Calu3 (cell line): ENCODE measurements around the gene BRD3OS. TPM values are rescaled to one million over a fixed set of nuclear protein-coding genes. Genes with fewer than 3 reads are reported as not detected.

Experiments used
- BruUV-seq: library from RNA; stranded (reverse); fragments of 400-500 nt; replicated peaks from 2 replicates; lab custom pipeline; 2021; lab: Mats Ljungman, UMichigan
- CTCF ChIA-PET: fragments of 300-600 bp; sonication (Branson Sonifier 250); formaldehyde crosslinking; loops from one replicate; lab custom pipeline; 2022; ENCODE audit warnings: antibody characterized with exemption; lab: Charles Lee
- DNase-seq: peaks from one replicate; pipeline ENCODE4 v3.0.0; 2022
- H3K27ac Mint-ChIP-seq: one replicate; pipeline ENCODE4 v1.8.0; 2022; ENCODE audit warnings: mixed read lengths; ENCODE audit not compliant: unreplicated experiment
- H3K27me3 Mint-ChIP-seq: one replicate; pipeline ENCODE4 v1.8.0; 2022; ENCODE audit warnings: mixed read lengths; ENCODE audit not compliant: unreplicated experiment
- H3K36me3 Mint-ChIP-seq: one replicate; pipeline ENCODE4 v1.8.0; 2022; ENCODE audit warnings: mild to moderate bottlenecking, moderate library complexity, mixed read lengths; ENCODE audit not compliant: insufficient read depth, unreplicated experiment
- H3K4me1 Mint-ChIP-seq: one replicate; pipeline ENCODE4 v1.8.0; 2022; ENCODE audit warnings: mild to moderate bottlenecking, low read depth, mixed read lengths; ENCODE audit not compliant: unreplicated experiment
- H3K4me3 Mint-ChIP-seq: one replicate; pipeline ENCODE4 v1.8.0; 2022; ENCODE audit warnings: mild to moderate bottlenecking, low read depth, moderate library complexity, mixed read lengths; ENCODE audit not compliant: unreplicated experiment
- H3K9me3 Mint-ChIP-seq: one replicate; pipeline ENCODE4 v1.8.0; 2022; ENCODE audit warnings: low read depth, mixed read lengths; ENCODE audit not compliant: unreplicated experiment
- intact Hi-C: fragments of 100-400 bp; cut with micrococcal nuclease; formaldehyde crosslinking; loops from one replicate; pipeline ENCODE4 v1.10.0; 2022; ENCODE audit not compliant: unreplicated experiment
- total RNA-seq: library from RNA; stranded (reverse); gene quantifications from 2 replicates; pipeline ENCODE4 v1.2.3, GENCODE V29; 2022
- TF ChIP-seq, protein P1 (sequence below): fragments of 200-600 bp; IDR thresholded peaks from one replicate; pipeline ENCODE4 v1.8.0; 2022; ENCODE audit warnings: antibody characterized with exemption; ENCODE audit not compliant: unreplicated experiment

Gene BRD3OS
- total RNA-seq, 1 experiment from 2014 or later: 10.5 TPM

DNA sequence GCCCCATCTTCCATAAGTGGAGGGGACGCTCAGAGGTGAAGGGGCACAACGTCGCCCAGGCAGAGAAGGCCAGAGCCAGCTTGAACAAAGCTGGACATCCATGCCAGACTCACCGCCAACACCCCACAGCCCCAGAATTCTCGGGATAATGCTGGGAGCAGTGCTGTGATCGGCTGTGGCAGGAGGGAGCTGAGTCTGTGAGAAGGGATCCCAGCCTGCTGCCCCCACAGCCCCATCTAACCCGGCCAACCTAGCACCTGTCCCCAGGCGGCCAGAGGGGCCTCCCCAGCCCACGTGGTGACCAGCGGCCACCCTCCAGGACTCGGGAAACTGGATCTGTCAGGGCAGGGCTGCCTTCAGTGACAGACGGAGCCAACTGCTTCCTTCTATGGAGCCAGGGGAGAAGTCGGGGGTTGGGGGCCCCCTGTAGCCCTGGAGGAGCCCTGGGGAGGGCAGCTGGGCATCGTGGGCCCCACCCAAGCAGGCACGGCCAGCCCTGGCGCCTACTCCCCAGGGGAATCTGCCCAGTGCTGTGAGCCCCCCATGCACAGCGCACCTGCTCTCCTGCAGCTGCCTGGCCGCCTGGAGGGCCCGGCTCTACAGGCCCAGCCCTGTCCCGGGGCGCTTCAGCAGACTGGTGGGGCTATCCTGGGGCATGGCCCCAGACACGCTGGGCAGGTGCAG lies 36.5 kb downstream of the BRD3OS start:
- CTCF ChIA-PET: no interaction called here
- no TSS peak for BruUV-seq
- Mint-ChIP-seq H3K4me3 (no peak overlapping the region), H3K36me3 (peaks cover 11% of the 10 kb centered on the region), H3K9me3 (no peaks in the 10 kb centered on the region), H3K27ac (no peak overlapping the region), H3K27me3 (no peaks in the 10 kb centered on the region), H3K4me1 (peaks cover 4% of the 10 kb centered on the region)
- intact Hi-C loops: no loop called here
- TF ChIP-seq, protein P1, sequence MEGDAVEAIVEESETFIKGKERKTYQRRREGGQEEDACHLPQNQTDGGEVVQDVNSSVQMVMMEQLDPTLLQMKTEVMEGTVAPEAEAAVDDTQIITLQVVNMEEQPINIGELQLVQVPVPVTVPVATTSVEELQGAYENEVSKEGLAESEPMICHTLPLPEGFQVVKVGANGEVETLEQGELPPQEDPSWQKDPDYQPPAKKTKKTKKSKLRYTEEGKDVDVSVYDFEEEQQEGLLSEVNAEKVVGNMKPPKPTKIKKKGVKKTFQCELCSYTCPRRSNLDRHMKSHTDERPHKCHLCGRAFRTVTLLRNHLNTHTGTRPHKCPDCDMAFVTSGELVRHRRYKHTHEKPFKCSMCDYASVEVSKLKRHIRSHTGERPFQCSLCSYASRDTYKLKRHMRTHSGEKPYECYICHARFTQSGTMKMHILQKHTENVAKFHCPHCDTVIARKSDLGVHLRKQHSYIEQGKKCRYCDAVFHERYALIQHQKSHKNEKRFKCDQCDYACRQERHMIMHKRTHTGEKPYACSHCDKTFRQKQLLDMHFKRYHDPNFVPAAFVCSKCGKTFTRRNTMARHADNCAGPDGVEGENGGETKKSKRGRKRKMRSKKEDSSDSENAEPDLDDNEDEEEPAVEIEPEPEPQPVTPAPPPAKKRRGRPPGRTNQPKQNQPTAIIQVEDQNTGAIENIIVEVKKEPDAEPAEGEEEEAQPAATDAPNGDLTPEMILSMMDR: no peak
- DNase-seq: no peak

DNA sequence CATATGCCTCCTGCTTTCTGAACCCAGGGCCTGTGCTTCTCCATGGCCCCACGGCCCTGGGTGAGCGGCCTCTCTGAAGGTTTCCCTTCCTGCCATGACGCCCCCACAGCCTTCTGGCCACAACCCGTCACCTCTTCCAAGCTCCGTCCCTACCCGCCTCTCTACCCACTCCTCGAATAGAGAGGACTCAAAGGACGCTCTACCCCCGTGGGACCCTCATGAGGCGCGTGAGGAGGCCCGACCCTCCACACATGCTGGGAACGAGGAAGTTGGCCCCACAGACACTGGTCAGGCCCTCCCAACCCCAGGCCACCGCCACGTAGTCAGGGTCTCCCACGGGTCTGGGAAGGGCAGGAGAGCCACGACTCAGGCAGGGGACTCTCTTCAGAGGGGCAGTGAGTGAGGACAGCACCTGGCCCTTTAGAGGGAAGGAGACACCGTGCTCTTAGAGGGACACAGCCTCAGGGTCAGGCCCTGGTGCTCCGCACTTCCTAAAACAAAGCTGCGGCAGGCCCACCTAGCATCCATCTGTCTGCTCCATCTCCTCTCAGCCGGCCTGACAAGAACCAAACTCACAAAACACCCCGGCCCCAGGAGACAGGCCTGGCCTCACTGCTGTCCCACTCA lies 37.3 kb downstream of the BRD3OS start:
- no peaks in the 10 kb centered on the region for H3K9me3 Mint-ChIP-seq
- peaks cover 14% of the 10 kb centered on the region for H3K36me3 Mint-ChIP-seq
- no peaks in the 10 kb centered on the region for H3K27me3 Mint-ChIP-seq
- no peak overlapping the region for H3K4me3 Mint-ChIP-seq
- intact Hi-C loops: no loop called here
- TF ChIP-seq, protein P1: no peak
- H3K4me1 Mint-ChIP-seq: no peaks in the 10 kb centered on the region
- no peak overlapping the region for H3K27ac Mint-ChIP-seq
- DNase-seq: no peak
- CTCF ChIA-PET: no interaction called here
- BruUV-seq: no TSS peak

DNA sequence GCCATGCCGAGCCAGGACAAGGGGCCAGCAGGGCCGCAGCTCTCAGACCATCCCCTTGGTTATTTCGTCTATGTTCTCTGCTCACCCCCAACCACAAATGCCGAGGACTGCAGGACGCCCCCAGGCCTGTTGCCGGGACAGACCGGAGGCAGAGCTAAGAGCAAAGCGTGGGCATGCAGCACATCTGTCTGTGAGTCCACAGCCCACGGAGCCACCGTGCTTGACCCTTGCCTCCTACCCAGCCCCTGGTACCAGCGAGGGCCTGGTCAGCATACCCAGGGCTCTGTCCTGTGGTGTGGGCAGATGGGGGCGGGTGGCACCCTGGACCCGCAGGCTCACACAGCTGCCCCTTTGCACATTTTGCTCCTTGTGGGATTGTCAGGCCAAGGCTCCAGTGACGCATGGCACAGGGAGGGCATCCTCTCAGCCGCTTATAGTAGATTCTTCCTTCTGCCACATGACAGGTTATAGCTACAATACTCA lies 37.8 kb downstream of the BRD3OS start:
- H3K27ac Mint-ChIP-seq: no peak overlapping the region
- H3K36me3 Mint-ChIP-seq: peaks cover 14% of the 10 kb centered on the region
- H3K27me3 Mint-ChIP-seq: no peaks in the 10 kb centered on the region
- no TSS peak for BruUV-seq
- no peak overlapping the region for H3K4me3 Mint-ChIP-seq
- TF ChIP-seq, protein P1: no peak
- CTCF ChIA-PET: no interaction called here
- DNase-seq: no peak
- H3K9me3 Mint-ChIP-seq: no peaks in the 10 kb centered on the region
- H3K4me1 Mint-ChIP-seq: no peaks in the 10 kb centered on the region
- intact Hi-C loops: no loop called here

DNA sequence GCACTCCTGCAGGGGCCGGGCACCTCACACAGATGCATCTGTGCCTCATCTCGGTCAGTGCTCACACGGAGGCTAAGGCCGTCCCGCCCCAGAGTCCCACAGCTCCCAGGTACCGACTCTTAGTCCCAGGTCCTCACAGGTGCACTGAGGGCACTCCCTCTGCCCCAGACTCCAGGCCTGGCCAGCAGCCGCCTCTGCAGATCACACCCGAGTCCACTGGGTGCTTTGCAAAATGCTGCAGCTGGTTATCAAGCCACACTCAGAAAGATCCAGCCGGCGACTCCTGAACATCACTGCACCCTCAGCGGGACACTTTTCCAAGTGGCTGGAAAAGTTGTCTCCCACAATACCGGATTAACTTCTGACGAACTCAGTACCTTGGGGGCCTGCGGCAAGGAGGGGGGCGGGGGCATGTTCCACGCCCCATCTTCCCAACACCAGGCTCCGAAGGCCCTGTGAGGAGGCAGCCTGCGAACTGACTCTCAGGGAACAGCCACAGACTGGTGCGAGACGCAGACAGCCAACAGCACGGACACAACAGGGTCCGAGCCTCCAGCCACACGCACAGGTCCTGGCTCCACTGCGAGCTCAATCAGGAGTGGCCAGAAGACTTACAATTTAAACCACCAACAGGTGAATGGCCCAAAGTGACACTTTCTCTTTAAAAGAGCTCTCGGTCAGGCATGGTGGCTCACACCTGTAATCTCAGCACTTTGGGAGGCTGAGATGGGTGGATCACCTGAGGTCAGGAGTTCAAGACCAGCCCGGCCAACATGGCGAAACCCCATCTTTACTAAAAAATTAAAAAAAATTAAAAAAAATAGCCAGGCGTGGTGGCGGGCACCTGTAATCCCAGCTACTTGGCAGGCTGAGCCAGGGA lies 38.5 kb downstream of the BRD3OS start:
- CTCF ChIA-PET: no interaction called here
- Mint-ChIP-seq H3K36me3 (peaks cover 20% of the 10 kb centered on the region), H3K27ac (no peak overlapping the region), H3K9me3 (no peaks in the 10 kb centered on the region), H3K4me1 (no peaks in the 10 kb centered on the region), H3K4me3 (no peak overlapping the region), H3K27me3 (no peaks in the 10 kb centered on the region)
- TF ChIP-seq, protein P1: no peak
- intact Hi-C loops: no loop called here
- no peak for DNase-seq
- BruUV-seq: no TSS peak
